Activated naive CD8-positive, alpha-beta T cell treated with anti-CD3 and anti-CD28 coated beads, Interleukin-2, amount 50 U/mL, for 24 hours (primary cell): ENCODE results near the gene FXYD3.
A peak's percentile ranks its signal among the peaks of the same experiment; 100 is the strongest.
"Not testable (repeated sequence)": the region's sequence is repeated elsewhere in the genome, so short reads cannot be mapped to it uniquely, and the experiment has no call there.

Experiments used
- ATAC-seq: fragments of 150-1000 bp; cut with Tn5 transposase; one replicate; pipeline ENCODE4 v1.10.0; 2021
- DNase-seq: peaks from one replicate; pipeline ENCODE4 v3.0.0; 2021
- H3K27ac Mint-ChIP-seq: one replicate; pipeline ENCODE4 v1.8.0; 2021; ENCODE audit warnings: mild to moderate bottlenecking, mixed read lengths
- H3K27me3 Mint-ChIP-seq: one replicate; pipeline ENCODE4 v1.8.0; 2021; ENCODE audit warnings: mixed read lengths
- H3K36me3 Mint-ChIP-seq: one replicate; pipeline ENCODE4 v1.8.0; 2021; ENCODE audit warnings: low read depth, mixed read lengths
- H3K4me1 Mint-ChIP-seq: one replicate; pipeline ENCODE4 v1.8.0; 2021; ENCODE audit warnings: mixed read lengths
- H3K4me3 Mint-ChIP-seq: one replicate; pipeline ENCODE4 v1.8.0; 2021; ENCODE audit warnings: mild to moderate bottlenecking, moderate library complexity, mixed read lengths
- H3K9me3 Mint-ChIP-seq: one replicate; pipeline ENCODE4 v1.8.0; 2021; ENCODE audit warnings: mixed read lengths

Gene FXYD3

GRCh38 chr19:35120898-35121297 lies 5.3 kb downstream of the FXYD3 start:
- ATAC-seq, result no peak
- no peak for DNase-seq
- H3K9me3 Mint-ChIP-seq, result no peaks in the 10 kb centered on the region
- peaks cover 12% of the 10 kb centered on the region for H3K4me1 Mint-ChIP-seq
- H3K27me3 Mint-ChIP-seq, result no peaks in the 10 kb centered on the region
- H3K4me3 Mint-ChIP-seq, result no peak overlapping the region
- no peak overlapping the region for H3K27ac Mint-ChIP-seq
- H3K36me3 Mint-ChIP-seq, result no peaks in the 10 kb centered on the region

GRCh38 chr19:35122687-35123551 lies 7.3 kb downstream of the FXYD3 start:
- no peak for ATAC-seq
- H3K36me3 Mint-ChIP-seq, result no peaks in the 10 kb centered on the region
- H3K27me3 Mint-ChIP-seq, result no peaks in the 10 kb centered on the region
- H3K27ac Mint-ChIP-seq, result no peak overlapping the region
- H3K9me3 Mint-ChIP-seq, result no peaks in the 10 kb centered on the region
- DNase-seq, result no peak
- H3K4me1 Mint-ChIP-seq, result peaks cover 12% of the 10 kb centered on the region
- no peak overlapping the region for H3K4me3 Mint-ChIP-seq

- Mint-ChIP-seq H3K27me3 (no peaks in the 10 kb centered on the region), H3K4me3 (peak overlapping the region; percentile 80), H3K27ac (no peak overlapping the region), H3K4me1 (peaks cover 12% of the 10 kb centered on the region), H3K36me3 (no peaks in the 10 kb centered on the region), H3K9me3 (no peaks in the 10 kb centered on the region)
- DNase-seq (no peak), ATAC-seq (no peak)
Measured at GRCh38 chr19:35123573-35123972, 8.0 kb downstream of the FXYD3 start.

GRCh38 chr19:35124098-35125060 lies 8.8 kb downstream of the FXYD3 start:
- no peaks in the 10 kb centered on the region for H3K9me3 Mint-ChIP-seq
- peak overlapping the region; percentile 82 for H3K27ac Mint-ChIP-seq
- peak overlapping the region; percentile 80 for H3K4me3 Mint-ChIP-seq
- no peaks in the 10 kb centered on the region for H3K36me3 Mint-ChIP-seq
- H3K4me1 Mint-ChIP-seq, result peaks cover 12% of the 10 kb centered on the region
- peak; percentile 93 for ATAC-seq
- DNase-seq, result peak; percentile 88
- no peaks in the 10 kb centered on the region for H3K27me3 Mint-ChIP-seq

GRCh38 chr19:35125270-35125717 lies 9.7 kb downstream of the FXYD3 start:
- no peak for DNase-seq
- no peak for ATAC-seq
- Mint-ChIP-seq H3K36me3 (no peaks in the 10 kb centered on the region), H3K4me3 (no peak overlapping the region), H3K27ac (no peak overlapping the region), H3K9me3 (no peaks in the 10 kb centered on the region), H3K4me1 (peaks cover 12% of the 10 kb centered on the region), H3K27me3 (no peaks in the 10 kb centered on the region)

GRCh38 chr19:35125749-35126623 lies 10.4 kb downstream of the FXYD3 start:
- Mint-ChIP-seq H3K27ac (no peak overlapping the region), H3K4me3 (no peak overlapping the region)

GRCh38 chr19:35126624-35126959 lies 11.0 kb downstream of the FXYD3 start:
- Mint-ChIP-seq H3K27me3 (no peaks in the 10 kb centered on the region), H3K4me3 (no peak overlapping the region), H3K36me3 (no peaks in the 10 kb centered on the region), H3K4me1 (peaks cover 12% of the 10 kb centered on the region), H3K9me3 (no peaks in the 10 kb centered on the region), H3K27ac (no peak overlapping the region)
- ATAC-seq (no peak), DNase-seq (no peak)

More at GRCh38 chr19:35125749-35126623, 10.4 kb downstream of the FXYD3 start:
- no peaks in the 10 kb centered on the region for H3K9me3 Mint-ChIP-seq
- ATAC-seq (no peak), DNase-seq (no peak)
- H3K36me3 Mint-ChIP-seq, result no peaks in the 10 kb centered on the region
- H3K4me1 Mint-ChIP-seq, result peaks cover 12% of the 10 kb centered on the region
- H3K27me3 Mint-ChIP-seq, result no peaks in the 10 kb centered on the region

- ATAC-seq, result no peak
- H3K4me1 Mint-ChIP-seq, result peaks cover 12% of the 10 kb centered on the region
- no peak overlapping the region for H3K27ac Mint-ChIP-seq
- no peak for DNase-seq
- no peaks in the 10 kb centered on the region for H3K27me3 Mint-ChIP-seq
- H3K4me3 Mint-ChIP-seq, result no peak overlapping the region
- H3K36me3 Mint-ChIP-seq, result no peaks in the 10 kb centered on the region
- H3K9me3 Mint-ChIP-seq, result no peaks in the 10 kb centered on the region
Measured at GRCh38 chr19:35127871-35128270, 12.2 kb downstream of the FXYD3 start.

- Mint-ChIP-seq H3K4me1 (peaks cover 12% of the 10 kb centered on the region), H3K9me3 (no peaks in the 10 kb centered on the region), H3K27ac (no peak overlapping the region), H3K4me3 (no peak overlapping the region), H3K27me3 (no peaks in the 10 kb centered on the region), H3K36me3 (no peaks in the 10 kb centered on the region)
- no peak for ATAC-seq
- no peak for DNase-seq
Measured at GRCh38 chr19:35128398-35129057, 12.9 kb downstream of the FXYD3 start.

GRCh38 chr19:35129724-35130274 lies 14.2 kb downstream of the FXYD3 start:
- H3K27me3 Mint-ChIP-seq, DNase-seq, H3K36me3 Mint-ChIP-seq, H3K4me3 Mint-ChIP-seq, H3K9me3 Mint-ChIP-seq, H3K4me1 Mint-ChIP-seq, ATAC-seq, H3K27ac Mint-ChIP-seq: not testable (repeated sequence)

- H3K4me3 Mint-ChIP-seq, result no peak overlapping the region
- no peak for ATAC-seq
Measured at GRCh38 chr19:35130761-35131720, 15.4 kb downstream of the FXYD3 start.

GRCh38 chr19:35132254-35132653 lies 16.6 kb downstream of the FXYD3 start:
- no peaks in the 10 kb centered on the region for H3K9me3 Mint-ChIP-seq
- no peak overlapping the region for H3K4me3 Mint-ChIP-seq
- H3K4me1 Mint-ChIP-seq, result peaks cover under 1% of the 10 kb centered on the region
- ATAC-seq, result no peak
- no peak for DNase-seq
- no peak overlapping the region for H3K27ac Mint-ChIP-seq
- H3K36me3 Mint-ChIP-seq, result no peaks in the 10 kb centered on the region
- H3K27me3 Mint-ChIP-seq, result peaks cover 3% of the 10 kb centered on the region

More at GRCh38 chr19:35130761-35131720, 15.4 kb downstream of the FXYD3 start:
- H3K27ac Mint-ChIP-seq, result no peak overlapping the region
- H3K36me3 Mint-ChIP-seq, result no peaks in the 10 kb centered on the region
- H3K9me3 Mint-ChIP-seq, result no peaks in the 10 kb centered on the region
- no peaks in the 10 kb centered on the region for H3K27me3 Mint-ChIP-seq
- DNase-seq, result no peak
- no peaks in the 10 kb centered on the region for H3K4me1 Mint-ChIP-seq
